Measurements from ENCODE around the gene ZBTB7C. TPM values are rescaled to one million over a fixed set of nuclear protein-coding genes. Genes with fewer than 3 reads are reported as not detected.

Gene ZBTB7C
- total RNA-seq, 2 donors from 2014 or later: 25.1 to 36.4 TPM

GRCh38 chr18:48078448-48078847, 330.7 kb downstream of the ZBTB7C start:
- H3K4me1 ChIP-seq: no peaks in the 10 kb centered on the region
- TF ChIP-seq CTCF (IDR thresholded peaks at IDR 0.05): no peak
- no peaks in the 10 kb centered on the region for H3K27me3 ChIP-seq
- no peak overlapping the region for H3K9ac ChIP-seq (ENCODE audit: low read depth in 2 of 2, low read length in 2 of 2)
- no peak overlapping the region for H3K4me3 ChIP-seq
- no peaks in the 10 kb centered on the region for H3K9me3 ChIP-seq
- intact Hi-C loops (cut with DNase I): no loop called here
- no peak overlapping the region for H3K27ac ChIP-seq
- no peak for DNase-seq
- H3K36me3 ChIP-seq: no peaks in the 10 kb centered on the region

GRCh38 chr18:48077291-48077690, 331.9 kb downstream of the ZBTB7C start:
- Histone ChIP-seq H3K36me3 (no peaks in the 10 kb centered on the region), H3K4me3 (no peak overlapping the region), H3K9ac (ENCODE audit: low read depth in 2 of 2, low read length in 2 of 2) (no peak overlapping the region), H3K4me1 (no peaks in the 10 kb centered on the region), H3K27me3 (no peaks in the 10 kb centered on the region), H3K9me3 (no peaks in the 10 kb centered on the region), H3K27ac (no peak overlapping the region)
- peak; percentile 59 for DNase-seq
- no peak for TF ChIP-seq CTCF (IDR thresholded peaks at IDR 0.05)
- intact Hi-C loops (cut with DNase I): no loop called here

- no peaks in the 10 kb centered on the region for H3K27me3 ChIP-seq
- intact Hi-C loops (cut with DNase I): no loop called here
- no peak overlapping the region for H3K4me3 ChIP-seq
- DNase-seq: no peak
- no peak for TF ChIP-seq CTCF (IDR thresholded peaks at IDR 0.05)
- no peaks in the 10 kb centered on the region for H3K9me3 ChIP-seq
- no peaks in the 10 kb centered on the region for H3K4me1 ChIP-seq
- no peak overlapping the region for H3K9ac ChIP-seq (ENCODE audit: low read depth in 2 of 2, low read length in 2 of 2)
- H3K27ac ChIP-seq: no peak overlapping the region
- H3K36me3 ChIP-seq: no peaks in the 10 kb centered on the region
Observed at GRCh38 chr18:48076461-48076860, 332.7 kb downstream of the ZBTB7C start.

- Histone ChIP-seq H3K4me1 (no peaks in the 10 kb centered on the region), H3K9ac (ENCODE audit: low read depth in 2 of 2, low read length in 2 of 2) (no peak overlapping the region), H3K4me3 (no peak overlapping the region), H3K27ac (no peak overlapping the region), H3K9me3 (no peaks in the 10 kb centered on the region), H3K27me3 (no peaks in the 10 kb centered on the region), H3K36me3 (no peaks in the 10 kb centered on the region)
- no peak for DNase-seq
- no peak for TF ChIP-seq CTCF (IDR thresholded peaks at IDR 0.05)
- intact Hi-C loops (cut with DNase I): no loop called here
Observed at GRCh38 chr18:48075707-48076093, 333.5 kb downstream of the ZBTB7C start.

- Histone ChIP-seq H3K36me3 (no peaks in the 10 kb centered on the region), H3K4me1 (no peaks in the 10 kb centered on the region), H3K4me3 (no peak overlapping the region), H3K27me3 (no peaks in the 10 kb centered on the region), H3K27ac (no peak overlapping the region), H3K9ac (ENCODE audit: low read depth in 2 of 2, low read length in 2 of 2) (no peak overlapping the region), H3K9me3 (no peaks in the 10 kb centered on the region)
- no peak for DNase-seq
- intact Hi-C loops (cut with DNase I): no loop called here
- TF ChIP-seq CTCF (IDR thresholded peaks at IDR 0.05): no peak
Observed at GRCh38 chr18:48074929-48075706, 334.1 kb downstream of the ZBTB7C start.

All from colonic mucosa (tissue), 4 donors.